ENCODE data around the gene PTPRC.

DNA sequence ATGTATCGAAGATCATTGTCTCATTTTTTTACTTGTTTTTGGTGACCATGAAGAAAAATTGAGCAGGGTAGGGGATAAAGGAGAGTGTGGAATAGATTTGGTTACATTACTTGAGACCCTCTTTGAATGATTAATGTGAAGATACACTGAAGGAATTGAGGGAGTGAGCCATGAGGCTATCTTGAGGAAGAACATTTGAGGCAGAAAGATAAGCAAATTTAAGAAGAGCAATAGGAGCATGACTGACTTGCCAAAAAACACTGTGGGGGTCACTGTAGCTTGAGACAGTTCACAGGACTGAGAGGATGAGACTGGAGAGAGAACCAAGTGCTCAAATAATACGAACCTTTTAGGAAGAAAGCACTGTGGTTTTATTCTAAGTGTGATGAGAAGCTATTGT is 43.1 kb upstream of the PTPRC start:
- TF ChIP-seq POLR2AphosphoS5 (IDR thresholded peaks at IDR 0.05; ENCODE audit: low read depth, low read length) (no peak), POLR2A (IDR thresholded peaks at IDR 0.05; ENCODE audit: low read depth, low read length) (no peak)

Data from GM12891 (cell line).